ENCODE data around the gene EFEMP1. TPM values are rescaled to one million over a fixed set of nuclear protein-coding genes. Genes with fewer than 3 reads are reported as not detected.

EFEMP1 gene
- total and polyA plus RNA-seq, 10 of the 15 experiments (the other 5 are each of a cell fraction or from before 2014, with no cell fraction given), result 0.27 to 1.2 (median 0.35) TPM; not detected in 6

GRCh38 chr2:55862246-55862645, 61.3 kb downstream of the EFEMP1 start:
- no peaks in the 10 kb centered on the region for H3K4me1 ChIP-seq (ENCODE audit: control insufficient read depth, insufficient read depth, low read length)
- in situ Hi-C loops (cut with MboI), result no loop called here
- ATAC-seq, result no peak
- H3K79me2 ChIP-seq (ENCODE audit: control insufficient read depth, insufficient read depth, low read length), result no peaks in the 10 kb centered on the region
- WGBS (ENCODE audit: insufficient coverage, insufficient replicate concordance, low lambda C conversion rate, missing lambda C conversion rate), result 14% methylated on average over 3 of the region's 3 CpGs
- no peak overlapping the region for H3K4me3 ChIP-seq
- no peaks in the 10 kb centered on the region for H3K9me3 ChIP-seq (replicated peaks; ENCODE audit: control insufficient read depth, insufficient read depth, low read length)
- no peak for TF ChIP-seq NBN (IDR thresholded peaks at IDR 0.05)
- no peak for TF ChIP-seq DPF2 (IDR thresholded peaks at IDR 0.05)
- no TSS peak for BruUV-seq (replicated peaks)
- ChIA-PET CTCF (no interaction called here), RAD21 (ENCODE audit: unreplicated experiment) (no interaction called here), POLR2A (no interaction called here), SMC1A (ENCODE audit: uncharacterized antibody, unreplicated experiment) (no interaction called here)
- no peaks in the 10 kb centered on the region for H4K20me1 ChIP-seq (ENCODE audit: control insufficient read depth, insufficient read depth)
- no peak for FAIRE-seq
- H3K27me3 ChIP-seq (replicated peaks in 1 of 2; ENCODE audit: control insufficient read depth in 2 of 2, insufficient read depth in 2 of 2, low read length in 1 of 2), result no peaks in the 10 kb centered on the region
- DNase-seq (ENCODE audit: low read depth, low spot score), result no peak
- H3K27ac ChIP-seq (ENCODE audit: control insufficient read depth, insufficient read depth), result no peak overlapping the region
- intact Hi-C loops (cut with micrococcal nuclease; ENCODE audit: unreplicated experiment), result no loop called here
- no peaks in the 10 kb centered on the region for H3K36me3 ChIP-seq (ENCODE audit: control insufficient read depth in 2 of 2, insufficient read depth in 2 of 2, low read length in 1 of 2)
- H3K4me2 ChIP-seq (ENCODE audit: control insufficient read depth, insufficient read depth), result no peak overlapping the region
- H3K9ac ChIP-seq (ENCODE audit: control insufficient read depth, insufficient read depth, low read length), result no peak overlapping the region
- H2AFZ ChIP-seq (ENCODE audit: control insufficient read depth, low read depth, low read length), result no peak overlapping the region

- in situ Hi-C loops (cut with MboI), result no loop called here
- ChIA-PET POLR2A (no interaction called here), CTCF (interaction anchor here (0.8 kb wide), 1 partner anchor 12 kb away, joined by 3 read pairs; no protein-coding TSS in a partner anchor), SMC1A (ENCODE audit: uncharacterized antibody, unreplicated experiment) (interaction anchor here (1.0 kb wide), 1 partner anchor 11 kb away, joined by 4 read pairs; no protein-coding TSS in a partner anchor), RAD21 (ENCODE audit: unreplicated experiment) (no interaction called here)
- no peaks in the 10 kb centered on the region for H3K9me3 ChIP-seq (replicated peaks; ENCODE audit: control insufficient read depth, insufficient read depth, low read length)
- H3K4me1 ChIP-seq (ENCODE audit: control insufficient read depth, insufficient read depth, low read length), result no peaks in the 10 kb centered on the region
- H4K20me1 ChIP-seq (ENCODE audit: control insufficient read depth, insufficient read depth), result no peaks in the 10 kb centered on the region
- no peak for ATAC-seq
- H3K36me3 ChIP-seq (ENCODE audit: control insufficient read depth in 2 of 2, insufficient read depth in 2 of 2, low read length in 1 of 2), result no peaks in the 10 kb centered on the region
- no peak for FAIRE-seq
- no peaks in the 10 kb centered on the region for H3K79me2 ChIP-seq (ENCODE audit: control insufficient read depth, insufficient read depth, low read length)
- intact Hi-C loops (cut with micrococcal nuclease; ENCODE audit: unreplicated experiment), result no loop called here
- no peak for DNase-seq (ENCODE audit: low read depth, low spot score)
- H3K27ac ChIP-seq (ENCODE audit: control insufficient read depth, insufficient read depth), result no peak overlapping the region
- H3K4me3 ChIP-seq, result no peak overlapping the region
- no peak overlapping the region for H3K4me2 ChIP-seq (ENCODE audit: control insufficient read depth, insufficient read depth)
- BruUV-seq (replicated peaks), result no TSS peak
- no peaks in the 10 kb centered on the region for H3K27me3 ChIP-seq (replicated peaks in 1 of 2; ENCODE audit: control insufficient read depth in 2 of 2, insufficient read depth in 2 of 2, low read length in 1 of 2)
- WGBS (ENCODE audit: insufficient coverage, insufficient replicate concordance, low lambda C conversion rate, missing lambda C conversion rate), result 42% methylated on average over 6 of the region's 6 CpGs
- H3K9ac ChIP-seq (ENCODE audit: control insufficient read depth, insufficient read depth, low read length), result no peak overlapping the region
- H2AFZ ChIP-seq (ENCODE audit: control insufficient read depth, low read depth, low read length), result no peak overlapping the region
- no peak for TF ChIP-seq KDM1A (IDR thresholded peaks at IDR 0.05; ENCODE audit: borderline replicate concordance)
- no peak for TF ChIP-seq CEBPB (IDR thresholded peaks at IDR 0.05; ENCODE audit: borderline replicate concordance in 1 of 2, low read depth in 2 of 2, low read length in 2 of 2)
- no peak for TF ChIP-seq MEF2B (IDR thresholded peaks at IDR 0.05; ENCODE audit: partially characterized antibody, poor library complexity, severe bottlenecking)
- no peak for TF ChIP-seq SMC3 (IDR thresholded peaks at IDR 0.05; ENCODE audit: borderline replicate concordance, low read length)
- TF ChIP-seq CHD1 (IDR thresholded peaks at IDR 0.05; ENCODE audit: low read depth, low read length), result no peak
- no peak for TF ChIP-seq ZNF592 (IDR thresholded peaks at IDR 0.05)
- no peak for TF ChIP-seq EP300 (IDR thresholded peaks at IDR 0.05; ENCODE audit: borderline replicate concordance in 1 of 2, control insufficient read depth in 1 of 2, low read depth in 2 of 2, low read length in 2 of 2)
- no peak for TF ChIP-seq IRF3 (IDR thresholded peaks at IDR 0.05)
- TF ChIP-seq HDAC6 (IDR thresholded peaks at IDR 0.05; ENCODE audit: unreplicated experiment), result no peak
- TF ChIP-seq ZNF274 (IDR thresholded peaks at IDR 0.05; ENCODE audit: insufficient read depth, insufficient read length), result no peak
- TF ChIP-seq ZNF24 (IDR thresholded peaks at IDR 0.05), result no peak
- TF ChIP-seq CHD2 (IDR thresholded peaks at IDR 0.05; ENCODE audit: borderline replicate concordance, low read depth, low read length), result no peak
- no peak for TF ChIP-seq HCFC1 (IDR thresholded peaks at IDR 0.05; ENCODE audit: low read length)
These were observed 61.8 kb downstream of the EFEMP1 start for GRCh38 chr2:55861733-55862132.
